Suprapubic skin (tissue), 4 donors: Measurements from ENCODE around the gene INSIG1. TPM values are rescaled to one million over a fixed set of nuclear protein-coding genes. Genes with fewer than 3 reads are reported as not detected.

Experiments used
- DNase-seq, 2 donors: peaks; one replicate each; pipeline ENCODE4 v3.0.0-alpha.2; 2019; ENCODE audit warnings: low spot score in 2 of 2
- H3K27ac ChIP-seq: fragments of 200-600 bp; sonication (generic); one replicate; pipeline ENCODE4 v1.5.1; 2019
- H3K27me3 ChIP-seq: fragments of 200-600 bp; sonication (generic); one replicate; pipeline ENCODE4 v1.5.1; 2019
- H3K36me3 ChIP-seq: fragments of 200-600 bp; sonication (generic); one replicate; pipeline ENCODE4 v1.5.1; 2019
- H3K4me1 ChIP-seq: fragments of 200-600 bp; sonication (generic); one replicate; pipeline ENCODE4 v1.5.1; 2019
- H3K4me3 ChIP-seq: fragments of 200-600 bp; sonication (generic); one replicate; pipeline ENCODE4 v1.5.1; 2019; ENCODE audit warnings: mild to moderate bottlenecking
- H3K9me3 ChIP-seq: fragments of 200-600 bp; sonication (generic); one replicate; pipeline ENCODE4 v1.5.1; 2019
- EP300 ChIP-seq: sonication (generic); formaldehyde crosslinking; IDR thresholded peaks from one replicate; pipeline ENCODE4 v1.6.1; 2017; ENCODE audit warnings: antibody characterized with exemption
- POLR2A ChIP-seq, 2 donors: fragments of 450-650 bp; IDR thresholded peaks; one replicate each; pipeline ENCODE4 v1.6.1; 2017; ENCODE audit warnings: antibody characterized with exemption in 2 of 2, mild to moderate bottlenecking in 2 of 2, moderate library complexity in 2 of 2
- POLR2AphosphoS5 ChIP-seq, 3 donors: sonication (generic); formaldehyde crosslinking; IDR thresholded peaks; one replicate each; pipeline ENCODE4 v1.6.1; 2017; ENCODE audit warnings: antibody characterized with exemption in 3 of 3
- WGBS: methylation state at CpG from one replicate; pipeline ENCODE4 v1.1.5; 2018; 5-methylcytosine and 5-hydroxymethylcytosine counted together
- total RNA-seq, 4 donors: library from RNA; depleted of rRNA; stranded (reverse); fragments of >200 nt; gene quantifications; one replicate each; pipeline ENCODE4 v1.1.0, GENCODE V29; 2016
- TF ChIP-seq, protein P1 (sequence below), 2 donors: fragments of 200-600 bp in 1 of 2; fragments of 450-650 bp in 1 of 2; sonication (generic) in 1 of 2; IDR thresholded peaks; one replicate each; pipeline ENCODE4 v1.5.1; 2016 to 2019; ENCODE audit warnings: antibody characterized with exemption in 2 of 2, mild to moderate bottlenecking in 1 of 2, moderate library complexity in 1 of 2

Gene INSIG1
- total RNA-seq, 4 donors from 2014 or later = 32.0 to 130 (median 95.3) TPM

DNA sequence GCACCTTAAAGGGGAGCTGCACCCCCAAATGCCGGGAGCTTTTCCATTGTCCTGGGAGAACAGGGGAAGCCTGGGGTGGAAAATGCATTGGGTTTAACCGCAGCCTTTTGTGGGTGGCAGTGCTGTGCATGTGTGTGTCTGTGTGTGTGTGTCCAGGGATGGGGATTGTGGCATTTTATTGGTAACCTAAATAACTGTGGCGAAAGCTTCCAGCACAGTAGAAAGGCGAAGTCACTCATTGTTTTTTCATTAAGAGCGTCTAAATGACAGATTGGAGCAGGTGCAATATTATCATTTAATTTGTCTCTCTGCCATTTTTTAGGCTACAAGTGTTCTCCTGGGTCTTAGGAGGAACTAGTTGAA, 55.1 kb downstream of the INSIG1 start:
- DNase-seq = peak in 1 of 2 donors; percentile 32
- WGBS = 70% methylated on average over 5 of the region's 5 CpGs
- peaks cover 62% of the 10 kb centered on the region for H3K27me3 ChIP-seq

DNA sequence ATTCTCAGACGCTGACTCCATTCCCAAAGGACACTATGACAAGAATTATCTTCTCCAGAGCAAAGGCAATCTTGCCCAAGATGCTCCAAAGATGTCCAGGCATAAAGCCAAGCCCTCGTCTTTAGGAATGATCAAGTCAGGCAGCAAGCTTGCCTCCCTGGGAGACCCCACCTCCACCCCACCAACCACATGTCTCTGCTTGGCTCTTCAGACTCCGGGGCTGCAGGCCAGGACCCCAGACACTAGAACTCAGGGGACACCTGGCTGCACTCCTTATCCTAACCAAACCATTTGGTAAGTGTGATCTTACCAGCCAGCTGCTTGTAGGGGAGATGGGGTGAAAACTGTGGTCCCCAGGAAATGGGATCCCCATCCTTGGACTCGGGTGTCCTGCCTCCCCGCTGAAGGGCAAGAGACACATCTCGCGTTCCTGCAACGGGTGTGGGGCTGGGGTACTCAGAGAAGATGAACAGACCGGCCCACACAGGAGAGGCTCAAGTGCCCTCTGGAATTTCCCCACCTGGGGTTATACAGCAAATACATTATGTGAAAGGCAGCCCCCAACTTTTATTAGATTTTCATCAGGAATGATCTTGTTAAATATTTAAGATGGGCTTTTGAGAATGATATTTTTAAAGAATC, 55.7 kb downstream of the INSIG1 start:
- TF ChIP-seq EP300 (no peak), POLR2A (IDR thresholded peaks at IDR 0.05) (no peak), POLR2AphosphoS5 (IDR thresholded peaks at IDR 0.05) (no peak)
- TF ChIP-seq, protein P1, sequence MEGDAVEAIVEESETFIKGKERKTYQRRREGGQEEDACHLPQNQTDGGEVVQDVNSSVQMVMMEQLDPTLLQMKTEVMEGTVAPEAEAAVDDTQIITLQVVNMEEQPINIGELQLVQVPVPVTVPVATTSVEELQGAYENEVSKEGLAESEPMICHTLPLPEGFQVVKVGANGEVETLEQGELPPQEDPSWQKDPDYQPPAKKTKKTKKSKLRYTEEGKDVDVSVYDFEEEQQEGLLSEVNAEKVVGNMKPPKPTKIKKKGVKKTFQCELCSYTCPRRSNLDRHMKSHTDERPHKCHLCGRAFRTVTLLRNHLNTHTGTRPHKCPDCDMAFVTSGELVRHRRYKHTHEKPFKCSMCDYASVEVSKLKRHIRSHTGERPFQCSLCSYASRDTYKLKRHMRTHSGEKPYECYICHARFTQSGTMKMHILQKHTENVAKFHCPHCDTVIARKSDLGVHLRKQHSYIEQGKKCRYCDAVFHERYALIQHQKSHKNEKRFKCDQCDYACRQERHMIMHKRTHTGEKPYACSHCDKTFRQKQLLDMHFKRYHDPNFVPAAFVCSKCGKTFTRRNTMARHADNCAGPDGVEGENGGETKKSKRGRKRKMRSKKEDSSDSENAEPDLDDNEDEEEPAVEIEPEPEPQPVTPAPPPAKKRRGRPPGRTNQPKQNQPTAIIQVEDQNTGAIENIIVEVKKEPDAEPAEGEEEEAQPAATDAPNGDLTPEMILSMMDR (IDR thresholded peaks at IDR 0.05) = no peak
- H3K9me3 ChIP-seq = no peaks in the 10 kb centered on the region
- no peak overlapping the region for H3K4me3 ChIP-seq
- 54% methylated on average over 8 of the region's 9 CpGs for WGBS
- no peaks in the 10 kb centered on the region for H3K36me3 ChIP-seq
- DNase-seq = peak; percentile 11 to 68
- H3K4me1 ChIP-seq = peaks cover 7% of the 10 kb centered on the region
- no peak overlapping the region for H3K27ac ChIP-seq
- peaks cover 69% of the 10 kb centered on the region for H3K27me3 ChIP-seq

More for the DNA sequence above, 55.1 kb downstream of the INSIG1 start:
- no peaks in the 10 kb centered on the region for H3K36me3 ChIP-seq
- no peak overlapping the region for H3K4me3 ChIP-seq
- peaks cover 7% of the 10 kb centered on the region for H3K4me1 ChIP-seq
- H3K27ac ChIP-seq = no peak overlapping the region
- TF ChIP-seq, protein P1 (IDR thresholded peaks at IDR 0.05) = no peak
- H3K9me3 ChIP-seq = no peaks in the 10 kb centered on the region

DNA sequence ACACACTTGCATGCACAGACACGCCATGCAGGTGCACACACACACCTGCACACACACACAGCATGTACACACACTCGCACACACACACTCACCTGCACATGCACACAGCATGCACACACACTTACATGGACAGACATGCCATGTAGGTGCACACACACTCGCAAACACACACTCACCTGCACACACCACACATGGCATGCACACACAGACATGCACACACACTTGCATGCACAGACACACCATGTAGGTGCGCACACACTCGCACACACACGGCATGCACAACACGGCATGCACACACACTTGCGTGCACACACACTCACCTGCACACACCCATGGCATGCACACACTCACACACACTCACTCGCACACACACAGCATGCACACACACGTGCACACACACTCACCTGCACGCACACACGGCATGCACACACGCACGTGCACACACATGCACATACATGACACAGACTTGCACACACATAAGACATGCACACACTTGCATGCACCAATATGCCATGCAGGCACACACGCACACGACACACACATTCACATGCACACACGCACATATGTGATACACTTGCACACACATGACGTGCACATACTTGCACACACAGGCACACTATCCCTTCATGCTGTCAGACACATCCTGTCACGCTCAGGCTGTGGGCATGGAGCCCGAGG, 56.8 kb downstream of the INSIG1 start:
- WGBS = 86% methylated on average over 19 of the region's 20 CpGs
- Histone ChIP-seq H3K4me1 (peaks cover 2% of the 10 kb centered on the region), H3K36me3 (no peaks in the 10 kb centered on the region), H3K9me3 (no peaks in the 10 kb centered on the region), H3K27ac (no peak overlapping the region), H3K4me3 (no peak overlapping the region), H3K27me3 (peaks cover 72% of the 10 kb centered on the region)
- DNase-seq = no peak
- no peak for TF ChIP-seq POLR2AphosphoS5 (IDR thresholded peaks at IDR 0.05)
- TF ChIP-seq POLR2A (IDR thresholded peaks at IDR 0.05) = no peak
- TF ChIP-seq, protein P1 (IDR thresholded peaks at IDR 0.05) = no peak
- no peak for TF ChIP-seq EP300

DNA sequence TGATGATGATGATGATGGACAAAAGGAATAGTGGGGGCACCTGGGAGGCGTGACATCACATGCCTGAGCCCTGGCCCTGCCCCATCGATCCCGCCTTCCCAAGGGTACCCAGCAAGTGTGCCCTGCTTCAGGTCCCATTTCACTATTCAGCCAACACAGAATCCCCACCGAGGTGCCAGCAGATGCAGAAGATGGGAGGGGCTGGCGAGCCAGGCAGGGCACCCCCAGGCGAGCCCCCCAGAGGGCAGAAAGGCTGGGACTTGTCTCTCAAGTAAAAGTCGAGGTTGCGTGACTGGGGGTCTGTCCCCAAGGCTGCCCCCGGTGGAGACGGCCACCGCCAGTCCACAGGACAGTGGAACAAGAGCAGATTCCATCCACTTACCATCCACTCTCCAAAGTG, 57.5 kb downstream of the INSIG1 start:
- no peak overlapping the region for H3K4me3 ChIP-seq
- no peaks in the 10 kb centered on the region for H3K4me1 ChIP-seq
- DNase-seq = peak in 1 of 2 donors; percentile 65
- 79% methylated on average over 11 of the region's 11 CpGs for WGBS
- TF ChIP-seq POLR2AphosphoS5 (IDR thresholded peaks at IDR 0.05) (no peak), POLR2A (IDR thresholded peaks at IDR 0.05) (no peak), EP300 (no peak)
- TF ChIP-seq, protein P1 (IDR thresholded peaks at IDR 0.05) = no peak
- no peaks in the 10 kb centered on the region for H3K36me3 ChIP-seq
- H3K27ac ChIP-seq = no peak overlapping the region
- peaks cover 72% of the 10 kb centered on the region for H3K27me3 ChIP-seq
- H3K9me3 ChIP-seq = no peaks in the 10 kb centered on the region

DNA sequence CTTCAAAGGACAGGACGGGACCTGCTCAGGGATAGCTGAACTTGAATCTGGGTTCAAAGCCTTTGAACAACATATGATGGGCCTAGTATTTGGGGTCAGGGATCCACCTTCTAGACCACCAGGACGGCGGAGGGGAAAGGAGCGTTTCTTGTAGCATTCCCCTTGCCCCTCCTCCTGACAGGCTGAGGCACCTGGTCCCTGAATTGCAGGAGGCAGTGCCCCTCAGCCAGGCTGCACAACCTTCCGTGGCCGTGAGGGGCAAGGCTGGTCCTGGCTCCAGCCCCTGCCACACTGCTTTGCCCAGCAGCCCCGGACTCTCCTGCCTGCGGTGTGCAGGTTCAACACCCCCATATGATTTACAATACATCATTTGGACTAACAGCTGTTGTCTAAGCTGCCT, 58.1 kb downstream of the INSIG1 start:
- DNase-seq = peak in 1 of 2 donors; percentile 58
- no peak overlapping the region for H3K27ac ChIP-seq
- H3K36me3 ChIP-seq = no peaks in the 10 kb centered on the region

More for the DNA sequence above, 58.1 kb downstream of the INSIG1 start:
- Histone ChIP-seq H3K4me1 (no peaks in the 10 kb centered on the region), H3K9me3 (no peaks in the 10 kb centered on the region), H3K4me3 (no peak overlapping the region), H3K27me3 (peaks cover 78% of the 10 kb centered on the region)
- WGBS = 60% methylated on average over 5 of the region's 8 CpGs
- no peak for TF ChIP-seq EP300
- no peak for TF ChIP-seq POLR2A (IDR thresholded peaks at IDR 0.05)
- TF ChIP-seq, protein P1 (IDR thresholded peaks at IDR 0.05) = no peak
- no peak for TF ChIP-seq POLR2AphosphoS5 (IDR thresholded peaks at IDR 0.05)
